Suppressor macrophage (primary cell): ENCODE results near the gene IKZF2.

Experiments
- DNase-seq, 4 experiments: peaks; one replicate each; pipeline ENCODE4 v3.0.0-alpha.2; 2020 to 2022

Gene IKZF2

GRCh38 chr2:212995920-212996319, 155.5 kb downstream of the IKZF2 start:
- DNase-seq, result no peak

GRCh38 chr2:212994976-212995375, 156.4 kb downstream of the IKZF2 start:
- DNase-seq, result no peak

GRCh38 chr2:212991120-212991519, 160.3 kb downstream of the IKZF2 start:
- no peak for DNase-seq

GRCh38 chr2:212990697-212991096, 160.7 kb downstream of the IKZF2 start:
- DNase-seq, result no peak

GRCh38 chr2:212987492-212987891, 163.9 kb downstream of the IKZF2 start:
- no peak for DNase-seq

GRCh38 chr2:212984129-212984528, 167.3 kb downstream of the IKZF2 start:
- no peak for DNase-seq

GRCh38 chr2:212979799-212980198, 171.6 kb downstream of the IKZF2 start:
- DNase-seq, result no peak

- no peak for DNase-seq
Observed at GRCh38 chr2:212979046-212979612, 172.3 kb downstream of the IKZF2 start.

GRCh38 chr2:212977152-212977551, 174.3 kb downstream of the IKZF2 start:
- peak; percentile 21 to 56 (median 41) for DNase-seq

GRCh38 chr2:212975333-212975732, 176.1 kb downstream of the IKZF2 start:
- DNase-seq, result peak in 3 of 4 experiments; percentile 15 to 24 (median 23)

- peak; percentile 62 to 93 (median 78) for DNase-seq
Observed at GRCh38 chr2:212974692-212975091, 176.7 kb downstream of the IKZF2 start.

- DNase-seq, result no peak
Observed at GRCh38 chr2:212973347-212973746, 178.1 kb downstream of the IKZF2 start.

- DNase-seq, result no peak
Observed at GRCh38 chr2:212970132-212970531, 181.3 kb downstream of the IKZF2 start.

- DNase-seq, result no peak
Observed at GRCh38 chr2:212968284-212969081, 182.9 kb downstream of the IKZF2 start.

GRCh38 chr2:212966884-212967283, 184.5 kb downstream of the IKZF2 start:
- no peak for DNase-seq

GRCh38 chr2:212962691-212963090, 188.7 kb downstream of the IKZF2 start:
- DNase-seq, result no peak

- no peak for DNase-seq
Observed at GRCh38 chr2:212961255-212961654, 190.2 kb downstream of the IKZF2 start.

GRCh38 chr2:212960336-212960735, 191.1 kb downstream of the IKZF2 start:
- no peak for DNase-seq

- DNase-seq, result no peak
Observed at GRCh38 chr2:212959471-212960117, 191.8 kb downstream of the IKZF2 start.

GRCh38 chr2:212958757-212959295, 192.6 kb downstream of the IKZF2 start:
- peak; percentile 48 to 81 (median 64) for DNase-seq

- DNase-seq, result no peak
Observed at GRCh38 chr2:212958133-212958532, 193.3 kb downstream of the IKZF2 start.

GRCh38 chr2:212957624-212958023, 193.8 kb downstream of the IKZF2 start:
- peak; percentile 54 to 80 (median 62) for DNase-seq
